Measurements from ENCODE around the gene PREB. TPM values are rescaled to one million over a fixed set of nuclear protein-coding genes. Genes with fewer than 3 reads are reported as not detected.

PREB gene
- total and polyA plus RNA-seq, 4 donors, result 27.1 to 62.9 (median 55.5) TPM

DNA sequence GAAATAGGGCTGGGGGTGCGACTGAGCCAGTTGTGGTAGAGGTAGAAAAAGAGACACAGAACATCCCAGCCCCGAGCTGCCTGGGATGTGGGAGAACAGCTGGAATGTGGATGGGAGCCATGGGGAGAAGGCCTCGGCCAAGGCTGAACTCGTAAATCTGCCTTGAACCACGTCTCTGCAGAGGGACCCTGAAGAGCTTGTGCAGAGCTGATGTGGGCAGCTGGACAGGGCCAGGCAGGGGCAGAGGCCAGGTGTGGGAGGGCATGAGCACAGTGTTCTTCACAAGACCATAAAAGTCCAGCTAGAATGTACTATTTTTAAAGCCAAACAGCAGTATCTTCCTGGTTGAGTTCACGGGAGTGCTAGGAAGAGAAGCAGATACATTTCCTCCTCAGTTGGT lies 20.1 kb upstream of the PREB start:
- Histone ChIP-seq H3K27ac (ENCODE audit: low read depth, low read length) (no peak overlapping the region), H3K27me3 (ENCODE audit: control insufficient read depth, insufficient read depth, low read length) (no peaks in the 10 kb centered on the region), H3K4me1 (ENCODE audit: control insufficient read depth, insufficient read depth, low read length) (no peaks in the 10 kb centered on the region), H3K9me3 (ENCODE audit: control insufficient read depth, insufficient read depth, low read length) (no peaks in the 10 kb centered on the region), H3K36me3 (ENCODE audit: control insufficient read depth, insufficient read depth, low read length) (no peaks in the 10 kb centered on the region), H3K4me3 (ENCODE audit: low read depth, low read length) (no peak overlapping the region)
- WGBS (ENCODE audit: insufficient coverage), result 60% methylated on average over 6 of the region's 6 CpGs
- DNase-seq (ENCODE audit: low read depth in 4 of 6, low spot score in 6 of 6), result no peak

DNA sequence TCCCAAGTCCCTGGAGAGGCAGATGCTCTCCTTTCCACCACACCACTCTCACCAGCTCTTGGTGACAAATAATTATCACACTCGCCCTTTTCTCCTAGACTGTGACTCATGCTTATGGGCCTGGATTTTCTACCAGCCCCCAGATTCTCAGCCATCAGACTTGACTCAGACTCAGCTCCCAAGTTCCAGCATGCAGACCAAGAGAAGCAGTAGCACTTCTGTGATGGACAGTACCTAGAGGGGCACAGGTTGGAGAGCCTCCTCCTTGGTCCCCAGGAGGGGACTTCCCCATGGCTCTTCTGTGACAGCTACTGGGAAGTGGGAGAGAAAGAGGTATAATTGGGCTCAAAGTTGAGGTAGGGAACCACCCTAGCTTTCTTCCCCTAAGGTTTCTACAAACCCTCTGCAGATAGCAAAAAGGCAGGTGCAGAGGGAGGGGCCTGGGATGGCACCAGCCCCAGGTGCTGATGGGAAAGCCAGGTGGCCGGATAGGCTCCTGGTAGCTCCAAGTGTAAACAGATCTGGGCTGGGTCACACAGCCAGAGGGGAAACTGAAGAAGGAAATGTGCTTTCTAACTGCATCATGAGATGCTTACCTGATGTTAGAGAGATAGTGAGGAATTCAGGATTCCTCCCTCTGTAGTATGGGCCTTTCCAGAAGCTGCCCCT lies 18.5 kb upstream of the PREB start:
- H3K4me1 ChIP-seq (ENCODE audit: control insufficient read depth, insufficient read depth, low read length), result no peaks in the 10 kb centered on the region
- no peaks in the 10 kb centered on the region for H3K36me3 ChIP-seq (ENCODE audit: control insufficient read depth, insufficient read depth, low read length)
- H3K4me3 ChIP-seq (ENCODE audit: low read depth, low read length), result no peak overlapping the region
- no peak overlapping the region for H3K27ac ChIP-seq (ENCODE audit: low read depth, low read length)
- H3K9me3 ChIP-seq (ENCODE audit: control insufficient read depth, insufficient read depth, low read length), result no peaks in the 10 kb centered on the region
- no peaks in the 10 kb centered on the region for H3K27me3 ChIP-seq (ENCODE audit: control insufficient read depth, insufficient read depth, low read length)
- 81% methylated on average over 2 of the region's 2 CpGs for WGBS (ENCODE audit: insufficient coverage)
- no peak for DNase-seq (ENCODE audit: low read depth in 4 of 6, low spot score in 6 of 6)

DNA sequence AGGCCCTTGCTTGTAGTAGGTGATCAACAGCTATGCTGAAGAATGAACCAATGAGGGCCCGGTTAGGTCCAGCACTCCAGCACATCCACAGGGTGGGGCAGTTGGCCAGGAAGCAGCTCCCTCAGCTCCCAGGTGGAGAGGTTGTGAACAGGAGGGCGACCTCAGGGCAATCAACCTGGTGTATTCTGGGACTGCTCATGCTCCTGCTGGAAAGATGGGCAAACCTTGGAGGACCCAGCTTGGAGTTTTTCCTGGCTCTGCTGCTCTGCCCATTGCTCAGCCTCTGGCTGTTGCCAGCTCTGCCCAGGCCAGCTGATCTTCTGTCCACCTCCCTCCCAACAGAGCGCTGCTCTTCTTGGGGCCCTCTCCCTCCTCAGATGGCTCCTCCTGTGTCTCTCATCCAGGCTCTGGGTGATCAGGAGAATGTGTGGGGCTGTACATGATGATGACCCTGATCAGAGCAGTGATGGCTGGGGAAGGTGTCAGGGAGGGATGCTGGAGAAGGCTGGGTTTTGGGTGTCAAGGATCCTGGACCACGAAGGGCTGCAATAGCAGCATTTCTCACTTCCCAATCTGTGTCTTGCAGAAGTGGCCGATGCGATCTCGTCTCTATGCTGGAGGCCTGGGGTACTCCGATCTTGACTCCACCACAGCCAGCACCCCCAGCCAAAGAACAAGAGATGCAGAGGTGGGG lies 17.8 kb upstream of the PREB start:
- H3K4me3 ChIP-seq (ENCODE audit: low read depth, low read length), result no peak overlapping the region
- DNase-seq (ENCODE audit: low read depth in 4 of 6, low spot score in 6 of 6), result no peak
- no peaks in the 10 kb centered on the region for H3K36me3 ChIP-seq (ENCODE audit: control insufficient read depth, insufficient read depth, low read length)
- no peaks in the 10 kb centered on the region for H3K4me1 ChIP-seq (ENCODE audit: control insufficient read depth, insufficient read depth, low read length)
- no peaks in the 10 kb centered on the region for H3K9me3 ChIP-seq (ENCODE audit: control insufficient read depth, insufficient read depth, low read length)
- WGBS (ENCODE audit: insufficient coverage), result 84% methylated on average over 6 of the region's 8 CpGs
- no peaks in the 10 kb centered on the region for H3K27me3 ChIP-seq (ENCODE audit: control insufficient read depth, insufficient read depth, low read length)
- H3K27ac ChIP-seq (ENCODE audit: low read depth, low read length), result no peak overlapping the region

GRCh38 chr2:27150639-27151230 lies 16.3 kb upstream of the PREB start:
- Histone ChIP-seq H3K4me3 (ENCODE audit: low read depth, low read length) (no peak overlapping the region), H3K4me1 (ENCODE audit: control insufficient read depth, insufficient read depth, low read length) (no peaks in the 10 kb centered on the region), H3K27ac (ENCODE audit: low read depth, low read length) (no peak overlapping the region), H3K27me3 (ENCODE audit: control insufficient read depth, insufficient read depth, low read length) (no peaks in the 10 kb centered on the region), H3K9me3 (ENCODE audit: control insufficient read depth, insufficient read depth, low read length) (no peaks in the 10 kb centered on the region), H3K36me3 (ENCODE audit: control insufficient read depth, insufficient read depth, low read length) (no peaks in the 10 kb centered on the region)
- DNase-seq (ENCODE audit: low read depth in 4 of 6, low spot score in 6 of 6), result no peak
- WGBS (ENCODE audit: insufficient coverage), result 86% methylated on average over 4 of the region's 8 CpGs

- H3K4me1 ChIP-seq (ENCODE audit: control insufficient read depth, insufficient read depth, low read length), result no peaks in the 10 kb centered on the region
- no peak overlapping the region for H3K27ac ChIP-seq (ENCODE audit: low read depth, low read length)
- H3K36me3 ChIP-seq (ENCODE audit: control insufficient read depth, insufficient read depth, low read length), result no peaks in the 10 kb centered on the region
- no peaks in the 10 kb centered on the region for H3K9me3 ChIP-seq (ENCODE audit: control insufficient read depth, insufficient read depth, low read length)
- no peaks in the 10 kb centered on the region for H3K27me3 ChIP-seq (ENCODE audit: control insufficient read depth, insufficient read depth, low read length)
- DNase-seq (ENCODE audit: low read depth in 4 of 6, low spot score in 6 of 6), result no peak
- WGBS (ENCODE audit: insufficient coverage), result 87% methylated on average over 29 of the region's 29 CpGs
- H3K4me3 ChIP-seq (ENCODE audit: low read depth, low read length), result no peak overlapping the region
These were observed 15.4 kb upstream of the PREB start for GRCh38 chr2:27149570-27150405.

DNA sequence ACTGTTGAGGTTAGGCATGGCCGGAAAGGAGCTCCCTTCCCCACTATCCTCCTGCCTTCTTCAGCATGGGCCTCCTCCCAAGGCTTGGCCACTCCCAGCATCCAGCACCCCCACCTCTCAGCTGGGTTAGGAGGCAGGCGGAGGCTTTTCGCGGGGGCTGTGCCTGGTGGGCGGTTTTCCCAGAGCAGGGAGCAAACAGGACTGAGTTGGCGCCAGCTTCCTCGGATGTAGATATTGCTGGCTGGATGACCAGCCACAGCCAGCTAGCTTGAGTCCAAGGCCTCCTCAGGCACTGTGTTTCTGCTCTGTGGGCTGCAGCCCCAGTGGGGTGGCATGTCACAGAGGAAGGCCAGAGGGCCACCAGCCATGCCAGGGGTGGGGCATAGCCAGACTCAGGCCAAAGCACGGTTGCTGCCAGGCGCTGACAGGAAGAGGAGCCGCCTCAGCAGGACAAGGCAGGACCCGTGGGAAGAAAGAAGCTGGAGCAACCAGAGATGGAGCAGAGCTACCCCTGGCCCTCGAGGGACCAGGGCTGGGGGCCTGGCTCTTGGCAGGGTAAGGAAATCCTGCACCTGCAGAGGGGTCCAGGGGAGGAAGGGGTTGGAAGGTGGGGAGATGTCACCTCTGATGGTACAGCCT lies 14.5 kb upstream of the PREB start, which contains the start of gene TCF23:
Gene TCF23, plus strand, starts transcription at position 204 of the 639 bp plus-strand sequence. Its CDS starts 130 bp downstream, at position 334.
- H3K9me3 ChIP-seq (ENCODE audit: control insufficient read depth, insufficient read depth, low read length), result no peaks in the 10 kb centered on the region
- H3K27ac ChIP-seq (ENCODE audit: low read depth, low read length), result no peak within 1 kb of the TSS
- H3K4me1 ChIP-seq (ENCODE audit: control insufficient read depth, insufficient read depth, low read length), result no peaks in the 10 kb centered on the region
- WGBS (ENCODE audit: insufficient coverage), result 72% methylated on average over 9 of the region's 12 CpGs
- no peak for DNase-seq (ENCODE audit: low read depth in 4 of 6, low spot score in 6 of 6)
- H3K27me3 ChIP-seq (ENCODE audit: control insufficient read depth, insufficient read depth, low read length), result no peaks in the 10 kb centered on the region
- no peaks in the 10 kb centered on the region for H3K36me3 ChIP-seq (ENCODE audit: control insufficient read depth, insufficient read depth, low read length)
- no peak within 1 kb of the TSS for H3K4me3 ChIP-seq (ENCODE audit: low read depth, low read length)

GRCh38 chr2:27147935-27148334 lies 13.5 kb upstream of the PREB start:
- no peak for DNase-seq (ENCODE audit: low read depth in 4 of 6, low spot score in 6 of 6)
- Histone ChIP-seq H3K27me3 (ENCODE audit: control insufficient read depth, insufficient read depth, low read length) (no peaks in the 10 kb centered on the region), H3K4me1 (ENCODE audit: control insufficient read depth, insufficient read depth, low read length) (no peaks in the 10 kb centered on the region), H3K27ac (ENCODE audit: low read depth, low read length) (no peak overlapping the region), H3K9me3 (ENCODE audit: control insufficient read depth, insufficient read depth, low read length) (no peaks in the 10 kb centered on the region), H3K36me3 (ENCODE audit: control insufficient read depth, insufficient read depth, low read length) (no peaks in the 10 kb centered on the region), H3K4me3 (ENCODE audit: low read depth, low read length) (no peak overlapping the region)
- 95% methylated on average over 8 of the region's 8 CpGs for WGBS (ENCODE audit: insufficient coverage)

DNA sequence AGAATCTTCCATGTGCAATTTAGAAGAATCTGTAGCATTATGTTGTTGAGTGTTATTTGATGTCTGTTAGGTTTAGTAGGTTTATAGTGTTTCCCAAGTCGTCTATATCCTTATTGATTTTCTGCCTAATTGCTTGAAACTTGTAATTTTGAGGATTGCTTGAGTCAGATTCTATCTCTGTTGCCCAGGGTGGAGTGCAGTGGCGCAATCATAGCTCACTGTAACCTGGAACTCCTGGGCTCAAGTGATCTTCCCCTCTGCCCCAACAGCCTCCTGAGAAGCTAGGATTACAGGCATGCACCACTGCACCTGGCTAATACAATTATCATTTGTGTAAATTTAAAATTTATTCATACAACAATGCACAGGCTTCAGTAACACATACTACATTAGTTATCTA lies 11.2 kb upstream of the PREB start:
- Histone ChIP-seq H3K27ac (ENCODE audit: low read depth, low read length) (no peak overlapping the region), H3K27me3 (ENCODE audit: control insufficient read depth, insufficient read depth, low read length) (no peaks in the 10 kb centered on the region), H3K9me3 (ENCODE audit: control insufficient read depth, insufficient read depth, low read length) (no peaks in the 10 kb centered on the region), H3K4me3 (ENCODE audit: low read depth, low read length) (no peak overlapping the region), H3K36me3 (ENCODE audit: control insufficient read depth, insufficient read depth, low read length) (no peaks in the 10 kb centered on the region), H3K4me1 (ENCODE audit: control insufficient read depth, insufficient read depth, low read length) (no peaks in the 10 kb centered on the region)
- WGBS (ENCODE audit: insufficient coverage), result 83% methylated on average over 1 of the region's 2 CpGs
- DNase-seq (ENCODE audit: low read depth in 4 of 6, low spot score in 6 of 6), result no peak

- Histone ChIP-seq H3K27me3 (ENCODE audit: control insufficient read depth, insufficient read depth, low read length) (no peaks in the 10 kb centered on the region), H3K4me3 (ENCODE audit: low read depth, low read length) (no peak overlapping the region), H3K36me3 (ENCODE audit: control insufficient read depth, insufficient read depth, low read length) (no peaks in the 10 kb centered on the region), H3K4me1 (ENCODE audit: control insufficient read depth, insufficient read depth, low read length) (no peaks in the 10 kb centered on the region), H3K27ac (ENCODE audit: low read depth, low read length) (no peak overlapping the region), H3K9me3 (ENCODE audit: control insufficient read depth, insufficient read depth, low read length) (no peaks in the 10 kb centered on the region)
- WGBS (ENCODE audit: insufficient coverage), result 100% methylated on average over 1 of the region's 1 CpG
- no peak for DNase-seq (ENCODE audit: low read depth in 4 of 6, low spot score in 6 of 6)
These were observed 8.8 kb upstream of the PREB start for GRCh38 chr2:27143285-27143684.
